Left lung (tissue), 10 donors: ENCODE measurements around the gene ZNF560. TPM values are rescaled to one million over a fixed set of nuclear protein-coding genes. Genes with fewer than 3 reads are reported as not detected.
A peak's percentile ranks its signal among the peaks of the same experiment; 100 is the strongest.

ENCODE experiments used
- ATAC-seq: fragments of 200-7000 bp; cut with Tn5 transposase; one replicate; pipeline ENCODE4 v1.9.1; 2020; ENCODE audit warnings: moderate library complexity
- DNase-seq, 4 donors: peaks; one replicate each; pipeline ENCODE4 v3.0.0-alpha.2; 2013 to 2020
- H3K27ac ChIP-seq, 2 donors: fragments of 200-600 bp; sonication (generic) in 1 of 2; one replicate each; pipeline versions ENCODE4 v1.5.0 to v1.8.0; 2020 to 2021
- H3K27me3 ChIP-seq, 2 donors: fragments of 200-600 bp; sonication (generic) in 1 of 2; one replicate each; pipeline versions ENCODE4 v1.5.0 to v1.8.0; 2020 to 2021
- H3K36me3 ChIP-seq, 2 donors: fragments of 200-600 bp; sonication (generic) in 1 of 2; one replicate each; pipeline versions ENCODE4 v1.5.0 to v1.8.0; 2020 to 2021
- H3K4me1 ChIP-seq, 2 donors: fragments of 200-600 bp; one replicate each; pipeline ENCODE4 v1.8.0; 2021
- H3K4me3 ChIP-seq, 2 donors: fragments of 200-600 bp; sonication (generic) in 1 of 2; one replicate each; pipeline versions ENCODE4 v1.5.0 to v1.8.0; 2020 to 2021; ENCODE audit warnings: mild to moderate bottlenecking in 1 of 2
- H3K9me3 ChIP-seq, 2 donors: fragments of 200-600 bp; sonication (generic) in 1 of 2; one replicate each; pipeline versions ENCODE4 v1.5.0 to v1.8.0; 2020 to 2021
- intact Hi-C, 2 donors: fragments of 100-400 bp; cut with DNase I; formaldehyde crosslinking; loops; one replicate each; pipeline versions ENCODE4 v1.11.2 to v1.14.2; 2022
- polyA plus RNA-seq, 6 donors: library from polyadenylated mRNA; unstranded; fragments of 120-200 nt; gene quantifications; one replicate each; pipeline ENCODE4 v1.2.1, GENCODE V29; 2013; ENCODE audit not compliant: insufficient read length in 6 of 6
- total RNA-seq, 2 donors: library from RNA; stranded (reverse); fragmentation: NEBNext Ultra II Directional; extraction: Animal tissue kit (Norgen Biotek cat#: 25700); gene quantifications; one replicate each; pipeline ENCODE4 v1.2.1, GENCODE V29; 2021
- TF ChIP-seq, protein P1 (sequence below), 2 donors: fragments of 200-600 bp; sonication (generic) in 1 of 2; IDR thresholded peaks; one replicate each; pipeline versions ENCODE4 v1.5.0 to v1.8.0; 2021; ENCODE audit warnings: antibody characterized with exemption in 2 of 2
- donor health status: DM: no; HTN: yes; CAD: no.
- donor health status: DM: no; HTN: no; CAD: no.

The ZNF560 gene
- total and polyA plus RNA-seq, 8 donors = 0.13 to 0.59 (median 0.21) TPM

DNA sequence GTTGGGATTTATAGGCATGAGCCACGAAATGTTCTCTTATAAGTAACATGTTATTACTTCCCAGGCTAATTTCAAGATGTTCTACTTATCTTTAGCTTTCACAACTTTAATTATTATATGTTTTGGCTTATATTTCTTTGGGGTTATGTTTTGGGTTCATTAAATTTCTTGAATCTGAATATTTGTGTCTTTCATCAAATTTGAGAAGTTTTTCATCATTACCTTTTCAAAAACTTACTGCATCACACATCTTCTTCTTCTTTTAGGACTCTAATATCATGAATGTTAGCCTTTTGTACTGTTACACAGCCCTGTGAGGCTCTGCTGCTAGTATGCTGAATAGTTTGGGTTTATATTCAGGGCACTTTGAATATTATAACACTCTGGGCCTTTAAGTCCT, 53.4 kb downstream of the ZNF560 start:
- ATAC-seq (no peak), DNase-seq (no peak)
- H3K27ac ChIP-seq = no peak overlapping the region
- TF ChIP-seq, protein P1, sequence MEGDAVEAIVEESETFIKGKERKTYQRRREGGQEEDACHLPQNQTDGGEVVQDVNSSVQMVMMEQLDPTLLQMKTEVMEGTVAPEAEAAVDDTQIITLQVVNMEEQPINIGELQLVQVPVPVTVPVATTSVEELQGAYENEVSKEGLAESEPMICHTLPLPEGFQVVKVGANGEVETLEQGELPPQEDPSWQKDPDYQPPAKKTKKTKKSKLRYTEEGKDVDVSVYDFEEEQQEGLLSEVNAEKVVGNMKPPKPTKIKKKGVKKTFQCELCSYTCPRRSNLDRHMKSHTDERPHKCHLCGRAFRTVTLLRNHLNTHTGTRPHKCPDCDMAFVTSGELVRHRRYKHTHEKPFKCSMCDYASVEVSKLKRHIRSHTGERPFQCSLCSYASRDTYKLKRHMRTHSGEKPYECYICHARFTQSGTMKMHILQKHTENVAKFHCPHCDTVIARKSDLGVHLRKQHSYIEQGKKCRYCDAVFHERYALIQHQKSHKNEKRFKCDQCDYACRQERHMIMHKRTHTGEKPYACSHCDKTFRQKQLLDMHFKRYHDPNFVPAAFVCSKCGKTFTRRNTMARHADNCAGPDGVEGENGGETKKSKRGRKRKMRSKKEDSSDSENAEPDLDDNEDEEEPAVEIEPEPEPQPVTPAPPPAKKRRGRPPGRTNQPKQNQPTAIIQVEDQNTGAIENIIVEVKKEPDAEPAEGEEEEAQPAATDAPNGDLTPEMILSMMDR (IDR thresholded peaks at IDR 0.05) = no peak
- H3K4me3 ChIP-seq = no peak overlapping the region
- no peaks in the 10 kb centered on the region for H3K4me1 ChIP-seq
- H3K27me3 ChIP-seq = no peaks in the 10 kb centered on the region
- H3K9me3 ChIP-seq = peaks cover 4 to 96% of the 10 kb centered on the region in 2 donors
- intact Hi-C loops = no loop called here
- H3K36me3 ChIP-seq = peaks cover 0 to 8% of the 10 kb centered on the region in 2 donors

GRCh38 chr19:9436358-9436757, 62.1 kb downstream of the ZNF560 start:
- ATAC-seq = no peak
- H3K4me3 ChIP-seq = peak overlapping the region in 1 of 2 donors; percentile 84

DNA sequence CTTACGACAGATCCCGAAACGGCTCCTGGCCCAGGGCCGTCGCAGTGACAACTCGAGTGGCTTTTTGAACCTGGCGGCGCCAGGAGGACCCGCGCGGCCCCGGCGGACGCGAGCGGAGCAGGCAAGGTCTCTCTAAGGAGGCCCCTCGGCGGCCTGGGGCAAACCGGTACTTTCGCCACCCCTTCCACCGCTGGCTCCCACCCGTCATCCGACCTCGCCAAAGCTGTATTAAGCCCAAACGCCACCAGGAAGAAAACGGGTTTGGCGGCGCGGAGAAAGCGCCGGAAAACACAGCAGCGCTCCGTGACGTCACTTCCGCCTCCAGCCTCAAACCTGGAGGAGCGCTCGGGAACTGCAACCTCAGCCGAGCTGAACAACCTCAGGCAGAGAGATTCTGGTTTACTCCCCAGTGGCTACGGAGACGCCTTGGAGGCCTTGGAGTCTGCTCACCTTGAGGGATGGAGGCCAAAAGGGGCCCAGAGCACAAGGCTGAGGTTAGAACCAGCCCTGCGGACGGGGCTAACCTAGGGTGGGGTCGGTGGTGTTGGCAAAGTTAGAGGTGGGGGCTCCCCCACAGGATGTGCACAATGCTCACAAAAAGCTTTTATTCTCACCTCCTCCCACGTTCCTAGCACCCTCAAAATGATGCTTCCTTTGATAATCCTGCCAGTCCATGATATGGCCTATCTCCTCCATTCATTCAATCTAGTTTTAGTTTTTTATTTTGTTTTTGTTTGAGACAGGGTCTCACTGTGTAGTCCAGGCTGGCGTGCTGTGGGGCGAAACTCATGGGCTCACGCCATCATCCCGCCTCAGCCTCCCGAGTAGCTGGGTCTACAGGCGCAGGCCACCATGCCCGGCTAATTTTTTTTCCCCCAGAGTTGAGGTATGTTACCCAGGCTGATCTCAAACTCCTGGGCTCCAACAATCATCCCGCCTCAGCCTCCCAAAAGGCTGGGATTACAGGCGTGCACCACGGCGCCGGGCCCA, 62.8 kb downstream of the ZNF560 start, which contains the start of gene ZNF266:
TSS of gene ZNF266 (minus strand) at position 295 of the 990 bp plus-strand sequence. CDS start 15,484 bp downstream, outside the sequence.
- DNase-seq (peak; percentile 91 to 95 (median 94)), ATAC-seq (peak; percentile 98)
- TF ChIP-seq, protein P1 (IDR thresholded peaks at IDR 0.05) = peak; percentile 86 to 93
- H3K27me3 ChIP-seq = no peaks in the 10 kb centered on the region
- peaks cover 0 to 24% of the 10 kb centered on the region in 2 donors for H3K4me1 ChIP-seq
- intact Hi-C loops = no loop called here
- peaks cover 3 to 27% of the 10 kb centered on the region in 2 donors for H3K36me3 ChIP-seq
- peak within 1 kb of the TSS; percentile 87 to 94 for H3K27ac ChIP-seq
- H3K4me3 ChIP-seq = peak within 1 kb of the TSS; percentile 78 to 84
- peaks cover 0 to 16% of the 10 kb centered on the region in 2 donors for H3K9me3 ChIP-seq

More at GRCh38 chr19:9436358-9436757, 62.1 kb downstream of the ZNF560 start:
- intact Hi-C loops = no loop called here
- TF ChIP-seq, protein P1 (IDR thresholded peaks at IDR 0.05) = no peak
- H3K36me3 ChIP-seq = peaks cover 3 to 19% of the 10 kb centered on the region in 2 donors
- H3K9me3 ChIP-seq = peaks cover 0 to 23% of the 10 kb centered on the region in 2 donors
- DNase-seq = no peak
- no peak overlapping the region for H3K27ac ChIP-seq
- no peaks in the 10 kb centered on the region for H3K27me3 ChIP-seq
- peaks cover 0 to 24% of the 10 kb centered on the region in 2 donors for H3K4me1 ChIP-seq

GRCh38 chr19:9431475-9431874, 66.9 kb downstream of the ZNF560 start:
- Histone ChIP-seq H3K4me1 (peaks cover 0 to 24% of the 10 kb centered on the region in 2 donors), H3K9me3 (peaks cover 0 to 5% of the 10 kb centered on the region in 2 donors), H3K4me3 (no peak overlapping the region), H3K36me3 (peaks cover 3 to 68% of the 10 kb centered on the region in 2 donors), H3K27ac (no peak overlapping the region), H3K27me3 (no peaks in the 10 kb centered on the region)
- DNase-seq (no peak), ATAC-seq (no peak)
- TF ChIP-seq, protein P1 (IDR thresholded peaks at IDR 0.05) = peak; percentile 15 to 59
- intact Hi-C loops = no loop called here

DNA sequence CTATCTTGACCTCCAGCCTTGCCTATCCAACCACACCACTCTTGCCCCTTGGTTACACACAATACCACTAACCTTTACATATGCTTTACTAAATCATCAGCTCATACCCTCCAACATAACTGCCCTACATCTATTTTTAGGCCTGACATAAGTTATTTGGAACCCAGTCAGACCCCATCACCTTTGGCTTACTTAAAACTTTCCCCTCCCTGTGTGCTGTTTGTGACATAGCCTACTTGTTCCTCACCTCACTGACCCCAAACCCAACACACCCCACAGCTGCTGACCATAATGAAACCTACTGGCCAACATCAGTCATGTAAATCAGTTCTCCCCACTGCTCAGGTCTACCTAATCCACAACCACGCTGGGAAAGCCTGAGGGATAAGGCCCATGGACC, 68.0 kb downstream of the ZNF560 start:
- ATAC-seq = no peak
- H3K27me3 ChIP-seq = no peaks in the 10 kb centered on the region
- no peak overlapping the region for H3K4me3 ChIP-seq
- DNase-seq = no peak
- intact Hi-C loops = no loop called here
- H3K36me3 ChIP-seq = peaks cover 3 to 78% of the 10 kb centered on the region in 2 donors
- peaks cover 0 to 13% of the 10 kb centered on the region in 2 donors for H3K9me3 ChIP-seq
- TF ChIP-seq, protein P1 (IDR thresholded peaks at IDR 0.05) = no peak
- no peak overlapping the region for H3K27ac ChIP-seq
- H3K4me1 ChIP-seq = peaks cover 0 to 14% of the 10 kb centered on the region in 2 donors
